SK-N-SH (cell line): ENCODE results near the gene ODAD3. TPM values are rescaled to one million over a fixed set of nuclear protein-coding genes. Genes with fewer than 3 reads are reported as not detected.

Experiments used
- CTCF ChIA-PET: fragments of 300-600, 350-600 bp; formaldehyde crosslinking; extraction: SDS; loops from one replicate; lab custom pipeline; 2021; lab: Yijun Ruan, JAX
- POLR2A ChIA-PET: fragments of 350-600 bp; sonication (Branson Sonifier 250); formaldehyde crosslinking; extraction: SDS; loops from one replicate; lab custom pipeline; 2020; ENCODE audit warnings: antibody characterized with exemption, inconsistent platforms; lab: Yijun Ruan, JAX
- DNase-seq: peaks from one replicate; pipeline ENCODE4 v3.0.0; 2012
- H2AFZ ChIP-seq: fragments of 200-600 bp; sonication (generic); 2 replicates; pipeline ENCODE4 v1.8.1; 2016; ENCODE audit warnings: antibody characterized with exemption, mild to moderate bottlenecking, low read depth
- H3F3A ChIP-seq: fragments of 200-600 bp; sonication (generic); replicated peaks from 2 replicates; pipeline ENCODE3; 2016; ENCODE audit warnings: antibody characterized with exemption, mild to moderate bottlenecking; ENCODE audit not compliant: insufficient read depth
- H3K27ac ChIP-seq, 2 experiments: fragments of 200-500 bp in 1 of 2; fragments of 200-600 bp in 1 of 2; sonication (Bioruptor generic) in 1 of 2; sonication (generic), shearing (Covaris generic) in 1 of 2; 2 replicates each; pipeline versions ENCODE4 v1.5.1 to v1.6.1; 2014 to 2016; ENCODE audit warnings: low read depth in 2 of 2, inconsistent platforms in 1 of 2, low read length in 1 of 2, mild to moderate bottlenecking in 1 of 2, mixed read lengths in 1 of 2
- H3K27me3 ChIP-seq: fragments of 200-600 bp; sonication (generic), shearing (Covaris generic); 2 replicates; pipeline ENCODE4 v1.6.1; 2016; ENCODE audit warnings: mixed run types; ENCODE audit not compliant: insufficient read depth
- H3K36me3 ChIP-seq, 2 experiments: fragments of 200-500 bp in 1 of 2; fragments of 200-600 bp in 1 of 2; sonication (Bioruptor generic) in 1 of 2; sonication (generic) in 1 of 2; replicated peaks in 1 of 2; 2 replicates each; pipeline versions ENCODE3 to v1.5.1; 2014 to 2016; ENCODE audit warnings: low read length in 1 of 2, mild to moderate bottlenecking in 1 of 2; ENCODE audit not compliant: insufficient read depth in 2 of 2, control insufficient read depth in 1 of 2
- H3K4me1 ChIP-seq, 2 experiments: fragments of 200-500 bp in 1 of 2; fragments of 200-600 bp in 1 of 2; sonication (Bioruptor generic) in 1 of 2; sonication (generic), shearing (Covaris generic) in 1 of 2; 2 replicates each; pipeline versions ENCODE4 v1.5.1 to v1.6.1; 2014 to 2016; ENCODE audit warnings: low read depth in 1 of 2, low read length in 1 of 2, mixed run types in 1 of 2; ENCODE audit not compliant: insufficient read depth in 2 of 2, control insufficient read depth in 1 of 2
- H3K4me2 ChIP-seq: fragments of 200-600 bp; sonication (generic), shearing (Covaris generic); 2 replicates; pipeline ENCODE4 v1.6.1; 2017; ENCODE audit warnings: mixed run types
- H3K4me3 ChIP-seq, 2 experiments: fragments of 200-500 bp in 1 of 2; fragments of 200-600 bp in 1 of 2; sonication (Bioruptor generic) in 1 of 2; sonication (generic), shearing (Covaris generic) in 1 of 2; 2 replicates each; pipeline versions ENCODE4 v1.5.1 to v1.8.1; 2014 to 2016; ENCODE audit warnings: low read depth in 2 of 2, inconsistent platforms in 1 of 2, low read length in 1 of 2, mild to moderate bottlenecking in 1 of 2, mixed read lengths in 1 of 2, moderate library complexity in 1 of 2
- H3K79me2 ChIP-seq: fragments of 200-600 bp; sonication (generic); 2 replicates; pipeline ENCODE4 v1.8.1; 2017; ENCODE audit warnings: mild to moderate bottlenecking; ENCODE audit not compliant: insufficient read depth
- H3K9ac ChIP-seq: fragments of 200-600 bp; sonication (generic); 2 replicates; pipeline ENCODE4 v1.6.1; 2017; ENCODE audit warnings: mixed run types
- H3K9me2 ChIP-seq: fragments of 200-600 bp; sonication (generic); 2 replicates; pipeline ENCODE4 v1.6.1; 2017; ENCODE audit warnings: mixed run types
- H3K9me3 ChIP-seq: fragments of 200-600 bp; sonication (generic); 2 replicates; pipeline ENCODE4 v1.6.1; 2017; ENCODE audit warnings: mixed run types, mild to moderate bottlenecking, moderate library complexity
- H4K20me1 ChIP-seq: fragments of 200-600 bp; sonication (generic); 2 replicates; pipeline ENCODE4 v1.6.1; 2017; ENCODE audit warnings: mild to moderate bottlenecking, mixed run types; ENCODE audit not compliant: insufficient read depth
- CHD2 ChIP-seq: fragments of 150-350 bp; IDR thresholded peaks from 2 replicates; pipeline ENCODE4 v1.6.1; 2018; ENCODE audit warnings: low read length; ENCODE audit not compliant: partially characterized antibody
- ELF1 ChIP-seq: IDR thresholded peaks from 2 replicates; pipeline ENCODE4 v1.4.0; 2012
- FOSL2 ChIP-seq: IDR thresholded peaks from 2 replicates; pipeline ENCODE4 v1.4.0; 2012; ENCODE audit warnings: low read depth, mild to moderate bottlenecking, moderate library complexity, borderline replicate concordance
- FOXM1 ChIP-seq: IDR thresholded peaks from 2 replicates; pipeline ENCODE4 v1.4.0; 2012; ENCODE audit warnings: low read depth, mild to moderate bottlenecking
- GABPA ChIP-seq: IDR thresholded peaks from 2 replicates; pipeline ENCODE4 v1.4.0; 2012; ENCODE audit warnings: low read depth, mild to moderate bottlenecking
- GATA2 ChIP-seq: sonication (generic); formaldehyde crosslinking; IDR thresholded peaks from 2 replicates; pipeline ENCODE4 v1.5.0; 2020; ENCODE audit warnings: mild to moderate bottlenecking, missing genetic modification reagents
- JUND ChIP-seq: IDR thresholded peaks from 2 replicates; pipeline ENCODE4 v1.4.0; 2012
- MXI1 ChIP-seq: IDR thresholded peaks from 2 replicates; pipeline ENCODE4 v1.6.1; 2012; ENCODE audit warnings: mild to moderate bottlenecking, low read depth, low read length, improper control_type of control experiment
- NFIC ChIP-seq: IDR thresholded peaks from 2 replicates; pipeline ENCODE4 v1.4.0; 2012; ENCODE audit warnings: borderline replicate concordance
- NRF1 ChIP-seq: IDR thresholded peaks from 2 replicates; pipeline ENCODE4 v1.6.1; 2012; ENCODE audit warnings: low read depth, mild to moderate bottlenecking, low read length
- RFX5 ChIP-seq: IDR thresholded peaks from 2 replicates; pipeline ENCODE4 v1.6.1; 2012; ENCODE audit warnings: mild to moderate bottlenecking, improper control_type of control experiment, low read length
- RXRA ChIP-seq: IDR thresholded peaks from 2 replicates; pipeline ENCODE4 v1.4.0; 2012; ENCODE audit warnings: low read depth, mild to moderate bottlenecking, borderline replicate concordance
- SIN3A ChIP-seq: IDR thresholded peaks from 2 replicates; pipeline ENCODE4 v1.6.1; 2012; ENCODE audit warnings: low read depth, mild to moderate bottlenecking, low read length, moderate library complexity, borderline replicate concordance
- SMC3 ChIP-seq: IDR thresholded peaks from 2 replicates; pipeline ENCODE4 v1.6.1; 2012; ENCODE audit warnings: low read depth, low read length, improper control_type of control experiment
- TAF1 ChIP-seq: IDR thresholded peaks from 2 replicates; pipeline ENCODE4 v1.6.1; 2012; ENCODE audit warnings: low read depth, mild to moderate bottlenecking, low read length, moderate library complexity, borderline replicate concordance
- polyA plus RNA-seq, 3 experiments: library from polyadenylated mRNA; depleted of rRNA; stranded (reverse); fragments of >200 nt; gene quantifications; 2 replicates each; pipeline ENCODE4 v1.2.3, GENCODE V29; 2012
- TF ChIP-seq, protein P1 (sequence below): fragments of 150-350 bp; IDR thresholded peaks from 2 replicates; pipeline ENCODE4 v1.6.1; 2017; ENCODE audit warnings: antibody characterized with exemption, low read length, low read depth, borderline replicate concordance
- TF ChIP-seq, protein P2 (sequence below): IDR thresholded peaks from 2 replicates; pipeline ENCODE4 v1.6.1; 2012; ENCODE audit warnings: mild to moderate bottlenecking, low read depth, low read length, moderate library complexity
- TF ChIP-seq, protein P3 (sequence below): IDR thresholded peaks from 2 replicates; pipeline ENCODE4 v1.4.0; 2012; ENCODE audit warnings: low read depth, borderline replicate concordance
- TF ChIP-seq, protein P4 (sequence below): IDR thresholded peaks from 2 replicates; pipeline ENCODE4 v1.4.0; 2012; ENCODE audit warnings: low read depth, borderline replicate concordance
- TF ChIP-seq, protein P5 (sequence below): IDR thresholded peaks from 2 replicates; pipeline ENCODE4; 2012
- TF ChIP-seq, protein P6 (sequence below): fragments of 150-350 bp; IDR thresholded peaks from 2 replicates; pipeline ENCODE4 v1.6.1; 2016; ENCODE audit warnings: mild to moderate bottlenecking, low read depth, low read length

ODAD3 gene
- polyA plus RNA-seq, 1 of the 3 experiments (the other 2 are of a cell fraction): 4.2 TPM

DNA sequence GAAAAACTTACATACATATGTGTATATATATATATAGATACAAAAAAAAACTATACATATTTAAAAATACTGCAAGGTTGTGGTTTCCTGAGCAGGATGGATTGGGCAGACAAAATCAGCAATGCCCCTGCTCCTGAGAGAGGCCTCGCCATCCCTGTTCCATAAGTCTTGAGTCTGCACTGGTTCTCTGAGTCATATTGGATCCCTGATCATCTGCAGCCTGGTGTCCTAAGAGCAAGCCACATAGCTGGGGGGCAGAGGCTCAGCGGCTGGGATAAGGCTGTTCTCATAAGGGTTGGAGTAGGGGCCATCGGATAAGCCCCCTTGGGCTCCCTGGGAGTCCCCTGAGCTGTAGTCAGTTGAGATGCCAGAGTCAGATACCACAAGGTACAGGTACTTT, 57.2 kb downstream of the ODAD3 start (continued):
- TF ChIP-seq CHD2 (no peak), GATA2 (CRISPR knock-in tag) (no peak), RFX5 (no peak), GABPA (no peak)
- TF ChIP-seq, protein P1, sequence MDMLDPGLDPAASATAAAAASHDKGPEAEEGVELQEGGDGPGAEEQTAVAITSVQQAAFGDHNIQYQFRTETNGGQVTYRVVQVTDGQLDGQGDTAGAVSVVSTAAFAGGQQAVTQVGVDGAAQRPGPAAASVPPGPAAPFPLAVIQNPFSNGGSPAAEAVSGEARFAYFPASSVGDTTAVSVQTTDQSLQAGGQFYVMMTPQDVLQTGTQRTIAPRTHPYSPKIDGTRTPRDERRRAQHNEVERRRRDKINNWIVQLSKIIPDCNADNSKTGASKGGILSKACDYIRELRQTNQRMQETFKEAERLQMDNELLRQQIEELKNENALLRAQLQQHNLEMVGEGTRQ: no peak

DNA sequence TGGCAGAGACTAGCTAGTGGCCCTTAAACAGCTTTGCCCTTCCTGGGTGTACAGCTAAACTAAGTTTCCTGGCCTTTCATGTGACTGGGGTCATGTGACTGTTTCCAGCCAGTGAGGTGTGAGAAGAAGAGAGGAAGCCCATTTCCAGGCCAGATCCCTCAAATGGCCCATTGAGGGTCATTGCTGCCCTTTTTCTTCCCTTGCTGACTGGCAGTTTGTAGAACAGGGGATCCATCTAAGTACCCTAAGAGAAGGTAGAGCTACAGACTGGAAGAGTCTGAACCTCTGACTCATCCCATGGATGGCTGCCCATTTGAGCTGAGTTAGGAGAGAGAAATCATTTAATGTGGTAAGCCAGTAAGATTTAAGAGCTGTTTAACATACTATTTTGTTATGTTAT, 57.7 kb downstream of the ODAD3 start:
- Histone ChIP-seq H3K27me3 (no peaks in the 10 kb centered on the region), H3K4me3 (no peak overlapping the region), H3K9ac (no peak overlapping the region), H2AFZ (peak overlapping the region; percentile 64), H4K20me1 (no peaks in the 10 kb centered on the region), H3K9me2 (no peaks in the 10 kb centered on the region), H3K27ac (peak overlapping the region; percentile 58 to 88), H3K79me2 (peaks cover 23% of the 10 kb centered on the region), H3F3A (peaks cover 33% of the 10 kb centered on the region), H3K4me2 (peak overlapping the region; percentile 9), H3K4me1 (peaks cover 16 to 36% of the 10 kb centered on the region in 2 experiments)
- CTCF ChIA-PET: interaction anchor here (0.6 to 5.9 kb wide), 13 partner anchors 9 to 105 kb away, joined by 3 to 66 read pairs (median 7); partner anchors contain the start of genes CCDC159, ELAVL3, ODAD3 and PRKCSH
- POLR2A ChIA-PET: interaction anchor here (0.6 to 1.2 kb wide), 4 partner anchors 83 to 752 kb away, joined by 3 to 4 read pairs (median 3); partner anchors contain the start of genes ECSIT and SLC44A2
- DNase-seq: no peak
- TF ChIP-seq RFX5 (no peak), RXRA (no peak), FOSL2 (peak; percentile 72), SMC3 (no peak), GABPA (no peak), NRF1 (no peak), SIN3A (no peak), TAF1 (no peak), FOXM1 (no peak), ELF1 (peak; percentile 26; the same call in 1 of the 2 replicates), NFIC (peak; percentile 75), JUND (0 out of 2 replicates have a peak, but pooled peaks have one; percentile 66), MXI1 (no peak)
- TF ChIP-seq, protein P2, sequence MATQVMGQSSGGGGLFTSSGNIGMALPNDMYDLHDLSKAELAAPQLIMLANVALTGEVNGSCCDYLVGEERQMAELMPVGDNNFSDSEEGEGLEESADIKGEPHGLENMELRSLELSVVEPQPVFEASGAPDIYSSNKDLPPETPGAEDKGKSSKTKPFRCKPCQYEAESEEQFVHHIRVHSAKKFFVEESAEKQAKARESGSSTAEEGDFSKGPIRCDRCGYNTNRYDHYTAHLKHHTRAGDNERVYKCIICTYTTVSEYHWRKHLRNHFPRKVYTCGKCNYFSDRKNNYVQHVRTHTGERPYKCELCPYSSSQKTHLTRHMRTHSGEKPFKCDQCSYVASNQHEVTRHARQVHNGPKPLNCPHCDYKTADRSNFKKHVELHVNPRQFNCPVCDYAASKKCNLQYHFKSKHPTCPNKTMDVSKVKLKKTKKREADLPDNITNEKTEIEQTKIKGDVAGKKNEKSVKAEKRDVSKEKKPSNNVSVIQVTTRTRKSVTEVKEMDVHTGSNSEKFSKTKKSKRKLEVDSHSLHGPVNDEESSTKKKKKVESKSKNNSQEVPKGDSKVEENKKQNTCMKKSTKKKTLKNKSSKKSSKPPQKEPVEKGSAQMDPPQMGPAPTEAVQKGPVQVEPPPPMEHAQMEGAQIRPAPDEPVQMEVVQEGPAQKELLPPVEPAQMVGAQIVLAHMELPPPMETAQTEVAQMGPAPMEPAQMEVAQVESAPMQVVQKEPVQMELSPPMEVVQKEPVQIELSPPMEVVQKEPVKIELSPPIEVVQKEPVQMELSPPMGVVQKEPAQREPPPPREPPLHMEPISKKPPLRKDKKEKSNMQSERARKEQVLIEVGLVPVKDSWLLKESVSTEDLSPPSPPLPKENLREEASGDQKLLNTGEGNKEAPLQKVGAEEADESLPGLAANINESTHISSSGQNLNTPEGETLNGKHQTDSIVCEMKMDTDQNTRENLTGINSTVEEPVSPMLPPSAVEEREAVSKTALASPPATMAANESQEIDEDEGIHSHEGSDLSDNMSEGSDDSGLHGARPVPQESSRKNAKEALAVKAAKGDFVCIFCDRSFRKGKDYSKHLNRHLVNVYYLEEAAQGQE: no peak
- TF ChIP-seq, protein P3, sequence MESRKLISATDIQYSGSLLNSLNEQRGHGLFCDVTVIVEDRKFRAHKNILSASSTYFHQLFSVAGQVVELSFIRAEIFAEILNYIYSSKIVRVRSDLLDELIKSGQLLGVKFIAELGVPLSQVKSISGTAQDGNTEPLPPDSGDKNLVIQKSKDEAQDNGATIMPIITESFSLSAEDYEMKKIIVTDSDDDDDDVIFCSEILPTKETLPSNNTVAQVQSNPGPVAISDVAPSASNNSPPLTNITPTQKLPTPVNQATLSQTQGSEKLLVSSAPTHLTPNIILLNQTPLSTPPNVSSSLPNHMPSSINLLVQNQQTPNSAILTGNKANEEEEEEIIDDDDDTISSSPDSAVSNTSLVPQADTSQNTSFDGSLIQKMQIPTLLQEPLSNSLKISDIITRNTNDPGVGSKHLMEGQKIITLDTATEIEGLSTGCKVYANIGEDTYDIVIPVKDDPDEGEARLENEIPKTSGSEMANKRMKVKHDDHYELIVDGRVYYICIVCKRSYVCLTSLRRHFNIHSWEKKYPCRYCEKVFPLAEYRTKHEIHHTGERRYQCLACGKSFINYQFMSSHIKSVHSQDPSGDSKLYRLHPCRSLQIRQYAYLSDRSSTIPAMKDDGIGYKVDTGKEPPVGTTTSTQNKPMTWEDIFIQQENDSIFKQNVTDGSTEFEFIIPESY: no peak
- TF ChIP-seq, protein P4, sequence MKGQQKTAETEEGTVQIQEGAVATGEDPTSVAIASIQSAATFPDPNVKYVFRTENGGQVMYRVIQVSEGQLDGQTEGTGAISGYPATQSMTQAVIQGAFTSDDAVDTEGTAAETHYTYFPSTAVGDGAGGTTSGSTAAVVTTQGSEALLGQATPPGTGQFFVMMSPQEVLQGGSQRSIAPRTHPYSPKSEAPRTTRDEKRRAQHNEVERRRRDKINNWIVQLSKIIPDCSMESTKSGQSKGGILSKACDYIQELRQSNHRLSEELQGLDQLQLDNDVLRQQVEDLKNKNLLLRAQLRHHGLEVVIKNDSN: peak; percentile 90
- TF ChIP-seq, protein P1: peak; percentile 63
- TF ChIP-seq, protein P5, sequence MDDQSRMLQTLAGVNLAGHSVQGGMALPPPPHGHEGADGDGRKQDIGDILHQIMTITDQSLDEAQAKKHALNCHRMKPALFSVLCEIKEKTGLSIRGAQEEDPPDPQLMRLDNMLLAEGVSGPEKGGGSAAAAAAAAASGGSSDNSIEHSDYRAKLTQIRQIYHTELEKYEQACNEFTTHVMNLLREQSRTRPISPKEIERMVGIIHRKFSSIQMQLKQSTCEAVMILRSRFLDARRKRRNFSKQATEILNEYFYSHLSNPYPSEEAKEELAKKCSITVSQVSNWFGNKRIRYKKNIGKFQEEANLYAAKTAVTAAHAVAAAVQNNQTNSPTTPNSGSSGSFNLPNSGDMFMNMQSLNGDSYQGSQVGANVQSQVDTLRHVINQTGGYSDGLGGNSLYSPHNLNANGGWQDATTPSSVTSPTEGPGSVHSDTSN: peak; percentile 45
- TF ChIP-seq, protein P6, sequence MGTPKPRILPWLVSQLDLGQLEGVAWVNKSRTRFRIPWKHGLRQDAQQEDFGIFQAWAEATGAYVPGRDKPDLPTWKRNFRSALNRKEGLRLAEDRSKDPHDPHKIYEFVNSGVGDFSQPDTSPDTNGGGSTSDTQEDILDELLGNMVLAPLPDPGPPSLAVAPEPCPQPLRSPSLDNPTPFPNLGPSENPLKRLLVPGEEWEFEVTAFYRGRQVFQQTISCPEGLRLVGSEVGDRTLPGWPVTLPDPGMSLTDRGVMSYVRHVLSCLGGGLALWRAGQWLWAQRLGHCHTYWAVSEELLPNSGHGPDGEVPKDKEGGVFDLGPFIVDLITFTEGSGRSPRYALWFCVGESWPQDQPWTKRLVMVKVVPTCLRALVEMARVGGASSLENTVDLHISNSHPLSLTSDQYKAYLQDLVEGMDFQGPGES: no peak
- TF ChIP-seq, all 33 proteins: peak for 7
- Histone ChIP-seq H3K36me3 (no peaks in the 10 kb centered on the region), H3K9me3 (no peaks in the 10 kb centered on the region)
